ENCODE measurements around the gene FRMD4A. TPM values are rescaled to one million over a fixed set of nuclear protein-coding genes. Genes with fewer than 3 reads are reported as not detected.

FRMD4A gene
- total and polyA plus RNA-seq, 3 donors from 2014 or later, result 15.0 to 20.8 (median 18.7) TPM

- no peak overlapping the region for H3K4me3 ChIP-seq
- intact Hi-C loops (cut with DNase I; ENCODE audit: low total_unique reads), result no loop called here
- no peaks in the 10 kb centered on the region for H3K27me3 ChIP-seq
- no peaks in the 10 kb centered on the region for H3K9me3 ChIP-seq
- no peaks in the 10 kb centered on the region for H3K4me1 ChIP-seq
- WGBS, 2 donors, result 94 to 95% methylated on average over 5 of the region's 5 CpGs
- H3K36me3 ChIP-seq (ENCODE audit: low read depth, missing control alignments), result no peaks in the 10 kb centered on the region
- DNase-seq, result no peak
- no peak overlapping the region for H3K27ac ChIP-seq
- no peak for TF ChIP-seq POLR2A (IDR thresholded peaks at IDR 0.05)
- TF ChIP-seq, protein P1, sequence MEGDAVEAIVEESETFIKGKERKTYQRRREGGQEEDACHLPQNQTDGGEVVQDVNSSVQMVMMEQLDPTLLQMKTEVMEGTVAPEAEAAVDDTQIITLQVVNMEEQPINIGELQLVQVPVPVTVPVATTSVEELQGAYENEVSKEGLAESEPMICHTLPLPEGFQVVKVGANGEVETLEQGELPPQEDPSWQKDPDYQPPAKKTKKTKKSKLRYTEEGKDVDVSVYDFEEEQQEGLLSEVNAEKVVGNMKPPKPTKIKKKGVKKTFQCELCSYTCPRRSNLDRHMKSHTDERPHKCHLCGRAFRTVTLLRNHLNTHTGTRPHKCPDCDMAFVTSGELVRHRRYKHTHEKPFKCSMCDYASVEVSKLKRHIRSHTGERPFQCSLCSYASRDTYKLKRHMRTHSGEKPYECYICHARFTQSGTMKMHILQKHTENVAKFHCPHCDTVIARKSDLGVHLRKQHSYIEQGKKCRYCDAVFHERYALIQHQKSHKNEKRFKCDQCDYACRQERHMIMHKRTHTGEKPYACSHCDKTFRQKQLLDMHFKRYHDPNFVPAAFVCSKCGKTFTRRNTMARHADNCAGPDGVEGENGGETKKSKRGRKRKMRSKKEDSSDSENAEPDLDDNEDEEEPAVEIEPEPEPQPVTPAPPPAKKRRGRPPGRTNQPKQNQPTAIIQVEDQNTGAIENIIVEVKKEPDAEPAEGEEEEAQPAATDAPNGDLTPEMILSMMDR (IDR thresholded peaks at IDR 0.05), result no peak
Observed at GRCh38 chr10:13813550-13813949, 517.2 kb downstream of the FRMD4A start.

DNA sequence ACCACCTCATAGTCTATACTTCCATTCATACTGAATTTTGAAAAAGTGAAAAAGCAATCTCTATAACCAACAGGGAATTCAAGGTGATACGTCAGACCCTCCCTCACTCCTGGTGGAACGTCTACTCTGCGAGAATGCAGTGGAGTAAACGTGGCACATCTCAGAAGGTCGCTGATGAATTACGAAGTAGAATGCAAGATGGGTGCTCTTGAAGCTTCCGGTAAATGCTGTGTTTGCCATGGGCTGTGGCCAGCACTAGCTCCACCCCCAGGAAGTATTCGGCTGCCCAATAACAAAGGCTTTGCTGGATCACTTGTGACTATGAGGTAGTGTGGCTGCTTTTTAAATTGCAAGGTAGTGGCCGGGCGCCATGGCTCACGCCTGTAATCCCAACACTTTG lies 517.9 kb downstream of the FRMD4A start:
- Histone ChIP-seq H3K27me3 (no peaks in the 10 kb centered on the region), H3K9me3 (no peaks in the 10 kb centered on the region), H3K4me3 (no peak overlapping the region), H3K27ac (no peak overlapping the region), H3K36me3 (ENCODE audit: low read depth, missing control alignments) (no peaks in the 10 kb centered on the region), H3K4me1 (no peaks in the 10 kb centered on the region)
- 87 to 90% methylated on average over 11 of the region's 11 CpGs for WGBS, 2 donors
- intact Hi-C loops (cut with DNase I; ENCODE audit: low total_unique reads), result no loop called here
- no peak for TF ChIP-seq POLR2A (IDR thresholded peaks at IDR 0.05)
- TF ChIP-seq, protein P1 (IDR thresholded peaks at IDR 0.05), result no peak
- DNase-seq, result peak; percentile 18

DNA sequence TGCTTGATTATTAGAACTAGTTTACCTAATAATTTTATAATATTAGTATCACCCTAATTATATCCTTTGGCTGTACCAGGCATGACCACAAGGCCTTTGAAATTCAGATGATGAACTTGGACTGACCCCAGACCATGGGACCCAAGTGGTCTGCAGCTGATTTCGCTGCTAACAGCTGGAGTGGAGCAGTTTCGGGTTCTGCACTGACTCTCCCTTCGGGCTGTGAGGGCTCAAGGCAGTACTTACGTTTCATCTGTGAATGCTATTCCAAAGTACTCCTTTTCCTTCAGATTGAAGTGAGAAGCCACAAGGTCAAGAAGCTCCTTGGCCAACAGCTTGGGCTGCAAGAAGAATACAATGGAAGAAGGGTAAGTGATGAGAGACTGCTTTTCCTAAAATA lies 520.2 kb downstream of the FRMD4A start:
- DNase-seq, result no peak
- WGBS, 2 donors, result 83 to 94% methylated on average over 4 of the region's 4 CpGs

GRCh38 chr10:13809427-13809826 lies 521.3 kb downstream of the FRMD4A start:
- H3K9me3 ChIP-seq, result no peaks in the 10 kb centered on the region
- no peaks in the 10 kb centered on the region for H3K27me3 ChIP-seq
- H3K27ac ChIP-seq, result no peak overlapping the region
- no peaks in the 10 kb centered on the region for H3K36me3 ChIP-seq (ENCODE audit: low read depth, missing control alignments)
- intact Hi-C loops (cut with DNase I; ENCODE audit: low total_unique reads), result no loop called here
- H3K4me3 ChIP-seq, result no peak overlapping the region
- DNase-seq, result no peak
- TF ChIP-seq POLR2A (IDR thresholded peaks at IDR 0.05), result no peak
- TF ChIP-seq, protein P1 (IDR thresholded peaks at IDR 0.05), result no peak
- H3K4me1 ChIP-seq, result no peaks in the 10 kb centered on the region
- 67 to 73% methylated on average over 6 of the region's 6 CpGs for WGBS, 2 donors

More for the DNA sequence above, 520.2 kb downstream of the FRMD4A start:
- Histone ChIP-seq H3K36me3 (ENCODE audit: low read depth, missing control alignments) (no peaks in the 10 kb centered on the region), H3K27me3 (no peaks in the 10 kb centered on the region), H3K9me3 (no peaks in the 10 kb centered on the region), H3K4me1 (no peaks in the 10 kb centered on the region), H3K4me3 (no peak overlapping the region), H3K27ac (no peak overlapping the region)
- no peak for TF ChIP-seq POLR2A (IDR thresholded peaks at IDR 0.05)
- TF ChIP-seq, protein P1 (IDR thresholded peaks at IDR 0.05), result no peak
- intact Hi-C loops (cut with DNase I; ENCODE audit: low total_unique reads), result no loop called here

GRCh38 chr10:13808556-13809391 lies 522.0 kb downstream of the FRMD4A start:
- H3K4me3 ChIP-seq, result no peak overlapping the region
- whole genome bisulfite sequencing, 2 donors, result 80 to 86% methylated on average over 11 to 15 of the region's 15 CpGs
- intact Hi-C loops (cut with DNase I; ENCODE audit: low total_unique reads), result no loop called here
- H3K9me3 ChIP-seq, result no peaks in the 10 kb centered on the region
- TF ChIP-seq, protein P1 (IDR thresholded peaks at IDR 0.05), result no peak
- TF ChIP-seq POLR2A (IDR thresholded peaks at IDR 0.05), result no peak
- no peaks in the 10 kb centered on the region for H3K4me1 ChIP-seq
- no peaks in the 10 kb centered on the region for H3K27me3 ChIP-seq
- no peak overlapping the region for H3K27ac ChIP-seq
- DNase-seq, result no peak
- H3K36me3 ChIP-seq (ENCODE audit: low read depth, missing control alignments), result no peaks in the 10 kb centered on the region

Data from testis (tissue), 3 donors.